Loucy (cell line): ENCODE results near the gene LATS2.

Experiments
- H2AFZ ChIP-seq: fragments of 200-600 bp; sonication (generic); 2 replicates; pipeline ENCODE4 v1.6.0; 2016; ENCODE audit warnings: antibody characterized with exemption, mild to moderate bottlenecking, low read length, moderate library complexity
- H3F3A ChIP-seq: fragments of 200-600 bp; 2 replicates; pipeline ENCODE4 v1.6.0; 2016; ENCODE audit warnings: antibody characterized with exemption, low read depth, mild to moderate bottlenecking
- H3K27me3 ChIP-seq: fragments of 200-600 bp; sonication (generic); 2 replicates; pipeline ENCODE4 v1.6.1; 2014; ENCODE audit warnings: low read length, mild to moderate bottlenecking; ENCODE audit not compliant: insufficient read depth, poor library complexity, severe bottlenecking
- H3K36me3 ChIP-seq: fragments of 200-600 bp; sonication (generic); 2 replicates; pipeline ENCODE4 v1.6.1; 2016; ENCODE audit warnings: low read length; ENCODE audit not compliant: insufficient read depth
- H3K4me1 ChIP-seq: fragments of 200-600 bp; sonication (generic); 2 replicates; pipeline ENCODE4 v1.5.1; 2014; ENCODE audit warnings: low read length, mild to moderate bottlenecking; ENCODE audit not compliant: insufficient read depth, poor library complexity, severe bottlenecking
- H3K4me2 ChIP-seq: fragments of 200-600 bp; sonication (generic); 2 replicates; pipeline ENCODE4 v1.6.0; 2014; ENCODE audit warnings: antibody characterized with exemption, low read length, low read depth, mild to moderate bottlenecking; ENCODE audit not compliant: poor library complexity, severe bottlenecking
- H3K4me3 ChIP-seq: fragments of 200-600 bp; sonication (generic); 2 replicates; pipeline ENCODE4 v1.5.1; 2014; ENCODE audit warnings: low read length, mild to moderate bottlenecking, mixed read lengths; ENCODE audit not compliant: poor library complexity, severe bottlenecking
- H3K79me2 ChIP-seq: fragments of 200-600 bp; sonication (generic); 2 replicates; pipeline ENCODE4 v1.6.1; 2014; ENCODE audit warnings: low read length; ENCODE audit not compliant: insufficient read depth
- H3K9ac ChIP-seq: fragments of 200-600 bp; sonication (generic); 2 replicates; pipeline ENCODE4 v1.6.0; 2014; ENCODE audit warnings: mild to moderate bottlenecking, low read depth, low read length, moderate library complexity; ENCODE audit not compliant: poor library complexity, severe bottlenecking
- H3K9me2 ChIP-seq: fragments of 200-600 bp; sonication (generic); replicated peaks from 2 replicates; pipeline ENCODE4 v1.6.1; 2016; ENCODE audit warnings: low read depth, low read length, mixed read lengths
- H3K9me3 ChIP-seq: fragments of 200-600 bp; sonication (generic); 2 replicates; pipeline ENCODE4 v1.6.1; 2014; ENCODE audit warnings: mild to moderate bottlenecking, antibody characterized with exemption, low read length, low read depth; ENCODE audit not compliant: insufficient read depth
- H4K20me1 ChIP-seq: fragments of 200-600 bp; sonication (generic); 2 replicates; pipeline ENCODE4 v1.6.0; 2014; ENCODE audit warnings: antibody characterized with exemption, low read length, mild to moderate bottlenecking; ENCODE audit not compliant: insufficient read depth, poor library complexity, severe bottlenecking
- CTCF ChIP-seq: fragments of 200-600 bp; sonication (generic); conservative IDR thresholded peaks from 2 replicates; pipeline ENCODE4 v1.5.1; 2014; ENCODE audit warnings: mild to moderate bottlenecking, antibody characterized with exemption, low read length
- EZH2phosphoT487 ChIP-seq: fragments of 200-600 bp; IDR thresholded peaks from 2 replicates; pipeline ENCODE4 v1.6.1; 2018; ENCODE audit warnings: antibody characterized with exemption, mild to moderate bottlenecking, moderate library complexity, borderline replicate concordance

LATS2 gene

GRCh38 chr13:21012841-21013681, 48.3 kb downstream of the LATS2 start:
- Histone ChIP-seq H3K27me3 (no peaks in the 10 kb centered on the region), H3K9me2 (no peaks in the 10 kb centered on the region), H3K9ac (no peak overlapping the region), H3F3A (no peaks in the 10 kb centered on the region), H3K79me2 (no peaks in the 10 kb centered on the region), H2AFZ (no peak overlapping the region), H3K4me2 (no peak overlapping the region), H3K36me3 (no peaks in the 10 kb centered on the region), H3K4me1 (no peaks in the 10 kb centered on the region), H4K20me1 (no peaks in the 10 kb centered on the region), H3K4me3 (no peak overlapping the region), H3K9me3 (no peaks in the 10 kb centered on the region)
- TF ChIP-seq CTCF = no peak
- no peak for TF ChIP-seq EZH2phosphoT487

GRCh38 chr13:21012211-21012610, 49.2 kb downstream of the LATS2 start:
- H3K4me3 ChIP-seq = no peak overlapping the region
- H3K36me3 ChIP-seq = no peaks in the 10 kb centered on the region
- H2AFZ ChIP-seq = no peak overlapping the region
- H3K79me2 ChIP-seq = no peaks in the 10 kb centered on the region
- no peaks in the 10 kb centered on the region for H3F3A ChIP-seq
- TF ChIP-seq CTCF (no peak), EZH2phosphoT487 (no peak)
- no peaks in the 10 kb centered on the region for H4K20me1 ChIP-seq
- no peak overlapping the region for H3K4me2 ChIP-seq
- H3K4me1 ChIP-seq = no peaks in the 10 kb centered on the region
- H3K9ac ChIP-seq = no peak overlapping the region
- H3K27me3 ChIP-seq = no peaks in the 10 kb centered on the region
- no peaks in the 10 kb centered on the region for H3K9me2 ChIP-seq
- no peaks in the 10 kb centered on the region for H3K9me3 ChIP-seq

GRCh38 chr13:21011378-21011777, 50.0 kb downstream of the LATS2 start:
- Histone ChIP-seq H2AFZ (no peak overlapping the region), H3K9ac (no peak overlapping the region), H3K36me3 (no peaks in the 10 kb centered on the region), H3K79me2 (no peaks in the 10 kb centered on the region), H3K4me2 (no peak overlapping the region), H3F3A (no peaks in the 10 kb centered on the region), H3K4me3 (no peak overlapping the region), H3K4me1 (no peaks in the 10 kb centered on the region), H3K9me3 (no peaks in the 10 kb centered on the region), H3K9me2 (no peaks in the 10 kb centered on the region), H4K20me1 (no peaks in the 10 kb centered on the region), H3K27me3 (no peaks in the 10 kb centered on the region)
- TF ChIP-seq CTCF (no peak), EZH2phosphoT487 (no peak)
